Kidney (tissue), 14 donors: ENCODE data around the gene USP8. TPM values are rescaled to one million over a fixed set of nuclear protein-coding genes. Genes with fewer than 3 reads are reported as not detected.

Source experiments
- DNase-seq, 5 donors: peaks; one replicate each; pipeline ENCODE4 v3.0.0-alpha.2; 2013 to 2020
- FAIRE-seq: peaks from 2 replicates; lab custom pipeline; 2012; peaks lifted over from hg19 to GRCh38; lab: Jason Lieb, UNC
- H3K27ac ChIP-seq, 2 donors: one replicate each; pipeline ENCODE4 v1.7.0; 2013; ENCODE audit warnings: low read depth in 2 of 2, low read length in 2 of 2, inconsistent platforms in 1 of 2
- H3K27me3 ChIP-seq: one replicate; pipeline ENCODE4 v1.7.1; 2013; ENCODE audit warnings: low read length, inconsistent platforms; ENCODE audit not compliant: control insufficient read depth, insufficient read depth
- H3K36me3 ChIP-seq, 3 donors: one replicate each; pipeline versions ENCODE4 v1.7.0 to v1.7.1; 2013; ENCODE audit warnings: low read length in 3 of 3, control low read depth in 1 of 3, inconsistent platforms in 1 of 3; ENCODE audit not compliant: insufficient read depth in 3 of 3, control insufficient read depth in 2 of 3
- H3K4me1 ChIP-seq, 3 donors: one replicate each; pipeline versions ENCODE4 v1.7.0 to v1.7.1; 2013; ENCODE audit warnings: low read length in 3 of 3, inconsistent platforms in 1 of 3, low read depth in 1 of 3; ENCODE audit not compliant: control insufficient read depth in 2 of 3, insufficient read depth in 2 of 3
- H3K4me3 ChIP-seq, 3 donors: one replicate each; pipeline versions ENCODE4 v1.7.0 to v1.8.1; 2013; ENCODE audit warnings: low read length in 3 of 3, control low read depth in 1 of 3, inconsistent platforms in 1 of 3
- H3K9ac ChIP-seq, 3 donors: one replicate each; pipeline versions ENCODE4 v1.7.0 to v1.7.1; 2013; ENCODE audit warnings: low read length in 3 of 3, control low read depth in 1 of 3, inconsistent platforms in 1 of 3
- H3K9me3 ChIP-seq, 3 donors: one replicate each; pipeline versions ENCODE4 v1.7.0 to v1.7.1; 2013; ENCODE audit warnings: low read length in 3 of 3, control low read depth in 1 of 3, inconsistent platforms in 1 of 3; ENCODE audit not compliant: control insufficient read depth in 2 of 3, insufficient read depth in 1 of 3
- CTCF ChIP-seq: IDR thresholded peaks from 3 replicates; pipeline ENCODE4 v1.5.1; 2012; ENCODE audit warnings: mild to moderate bottlenecking, moderate library complexity, borderline replicate concordance; ENCODE audit not compliant: insufficient read depth; ENCODE audit errors: extremely low read depth
- intact Hi-C: fragments of 100-400 bp; cut with DNase I; formaldehyde crosslinking; loops from one replicate; pipeline ENCODE4 v1.11.1; 2022
- polyA plus RNA-seq: library from polyadenylated mRNA; stranded (reverse); fragments of 350-450 nt; fragmentation: Illumina TruSeq; extraction: RNeasy Lipid Tissue Mini Kit (QIAGEN cat#74804); gene quantifications from one replicate; pipeline ENCODE4 v1.2.3, GENCODE V29; 2014; ENCODE audit warnings: low read depth, low replicate concordance; ENCODE audit not compliant: insufficient read depth
- total RNA-seq: library from RNA; stranded (reverse); fragmentation: NEBNext Ultra II Directional; extraction: Animal tissue kit (Norgen Biotek cat#: 25700); gene quantifications from one replicate; pipeline ENCODE4 v1.2.1, GENCODE V29; 2021
- donor health status: control.
- donor health status: control.
- donor health status: control.
- donor health status: control.
- donor health status: control.
- donor health status: DM: yes; HTN: yes; CAD: no.
- donor health status: Normal renal cell carcinoma (clear cell type).

Gene USP8
- total and polyA plus RNA-seq, 2 donors from 2014 or later, result 26.8 to 72.4 TPM

- no peak overlapping the region for H3K27ac ChIP-seq
- DNase-seq (no peak), FAIRE-seq (no peak)
- H3K36me3 ChIP-seq, result peaks cover 7 to 69% (median 28%) of the 10 kb centered on the region in 3 donors
- intact Hi-C loops, result no loop called here
- no peak overlapping the region for H3K4me3 ChIP-seq
- H3K27me3 ChIP-seq, result no peaks in the 10 kb centered on the region
- no peak overlapping the region for H3K9ac ChIP-seq
- no peaks in the 10 kb centered on the region for H3K9me3 ChIP-seq
- no peaks in the 10 kb centered on the region for H3K4me1 ChIP-seq
- TF ChIP-seq CTCF, result no peak
Observed at GRCh38 chr15:50496692-50497091, 72.5 kb downstream of the USP8 start.

GRCh38 chr15:50500352-50500751 lies 76.1 kb downstream of the USP8 start:
- intact Hi-C loops, result no loop called here
- Histone ChIP-seq H3K9ac (no peak overlapping the region), H3K4me3 (no peak overlapping the region), H3K27me3 (no peaks in the 10 kb centered on the region), H3K4me1 (no peaks in the 10 kb centered on the region), H3K27ac (no peak overlapping the region), H3K9me3 (no peaks in the 10 kb centered on the region), H3K36me3 (peaks cover 5 to 44% (median 19%) of the 10 kb centered on the region in 3 donors)
- TF ChIP-seq CTCF, result no peak
- DNase-seq, result no peak
- FAIRE-seq, result no peak

- Histone ChIP-seq H3K9ac (no peak overlapping the region), H3K36me3 (peaks cover 3 to 33% (median 16%) of the 10 kb centered on the region in 3 donors)
- no peak for FAIRE-seq
Observed at GRCh38 chr15:50501815-50502214, 77.6 kb downstream of the USP8 start.

More at GRCh38 chr15:50501815-50502214, 77.6 kb downstream of the USP8 start:
- H3K9me3 ChIP-seq, result no peaks in the 10 kb centered on the region
- no peak for TF ChIP-seq CTCF
- no peaks in the 10 kb centered on the region for H3K4me1 ChIP-seq
- H3K27me3 ChIP-seq, result no peaks in the 10 kb centered on the region
- H3K27ac ChIP-seq, result no peak overlapping the region
- no peak overlapping the region for H3K4me3 ChIP-seq
- no peak for DNase-seq
- intact Hi-C loops, result no loop called here
